GM10266 (cell line): ENCODE results near the gene ARL3.

ENCODE experiments used
- DNase-seq: peaks from one replicate; pipeline ENCODE4 v3.0.0; 2012; ENCODE audit errors: extremely low spot score
- CTCF ChIP-seq: IDR thresholded peaks from 2 replicates; pipeline ENCODE4 v1.5.1; 2012; ENCODE audit warnings: mild to moderate bottlenecking, low read depth; ENCODE audit not compliant: control insufficient read depth, insufficient read depth; ENCODE audit errors: missing control alignments

Gene ARL3

GRCh38 chr10:102732661-102733060, 18.5 kb upstream of the ARL3 start:
- no peak for DNase-seq
- no peak for TF ChIP-seq CTCF

GRCh38 chr10:102731222-102731800, 17.1 kb upstream of the ARL3 start:
- no peak for TF ChIP-seq CTCF
- DNase-seq, result no peak

GRCh38 chr10:102729029-102730026, 15.1 kb upstream of the ARL3 start:
- peak; percentile 52 for DNase-seq
- peak; percentile 89 for TF ChIP-seq CTCF

- no peak for TF ChIP-seq CTCF
- no peak for DNase-seq
Measured at GRCh38 chr10:102727037-102727818, 13.0 kb upstream of the ARL3 start.

- no peak for TF ChIP-seq CTCF
- no peak for DNase-seq
Measured at GRCh38 chr10:102726274-102726673, 12.1 kb upstream of the ARL3 start.

GRCh38 chr10:102723989-102724388, 9.8 kb upstream of the ARL3 start:
- TF ChIP-seq CTCF, result no peak
- DNase-seq, result no peak
